NCI-H1436 treated with DMSO at 0.1 percent for 48 hours (cell line): ENCODE results near the gene MEF2A.
A peak's percentile ranks its signal among the peaks of the same experiment; 100 is the strongest.
"Not testable (repeated sequence)": the region's sequence is repeated elsewhere in the genome, so short reads cannot be mapped to it uniquely, and the experiment has no call there.

ENCODE experiments used
- DNase-seq: peaks from one replicate; lab custom pipeline; 2025; lab: John Stamatoyannopoulos, UW

MEF2A gene

DNA sequence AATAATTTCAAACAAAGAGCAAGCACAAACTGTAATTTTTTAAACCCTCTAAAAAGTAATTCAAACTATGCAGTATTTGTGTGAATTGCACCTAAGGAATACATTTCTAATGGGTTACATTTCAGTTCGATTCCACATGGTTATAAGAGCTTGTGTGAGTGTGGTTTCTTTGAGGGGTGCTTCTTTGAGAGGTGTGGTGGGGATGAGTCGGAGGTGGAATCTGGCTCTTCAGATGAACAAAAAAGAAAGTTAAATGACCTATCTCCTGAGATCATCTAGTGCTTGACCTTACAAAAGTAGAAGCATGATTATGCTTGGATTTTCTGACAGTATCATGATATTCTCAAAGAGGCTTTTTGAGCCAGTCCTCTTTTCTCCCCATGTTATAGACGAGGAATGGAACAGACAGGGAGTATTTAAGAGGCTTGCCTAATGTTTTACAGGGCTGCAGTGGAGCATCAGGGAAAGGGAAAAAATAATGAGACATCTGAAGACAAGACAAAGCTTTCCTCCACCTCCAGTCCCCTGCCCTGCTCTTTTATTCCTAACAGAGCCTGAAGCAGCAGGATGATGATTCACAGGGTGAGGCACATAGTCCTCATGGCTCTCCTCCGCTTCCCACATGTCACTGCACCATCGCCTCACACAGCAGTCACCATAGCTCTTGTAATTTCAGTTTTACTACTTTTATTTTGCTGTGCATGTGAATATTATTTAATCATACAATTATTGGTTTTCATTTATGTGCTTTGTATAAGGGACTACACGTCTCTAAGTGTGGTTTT, 85.4 kb downstream of the MEF2A start:
- no peak for DNase-seq

DNA sequence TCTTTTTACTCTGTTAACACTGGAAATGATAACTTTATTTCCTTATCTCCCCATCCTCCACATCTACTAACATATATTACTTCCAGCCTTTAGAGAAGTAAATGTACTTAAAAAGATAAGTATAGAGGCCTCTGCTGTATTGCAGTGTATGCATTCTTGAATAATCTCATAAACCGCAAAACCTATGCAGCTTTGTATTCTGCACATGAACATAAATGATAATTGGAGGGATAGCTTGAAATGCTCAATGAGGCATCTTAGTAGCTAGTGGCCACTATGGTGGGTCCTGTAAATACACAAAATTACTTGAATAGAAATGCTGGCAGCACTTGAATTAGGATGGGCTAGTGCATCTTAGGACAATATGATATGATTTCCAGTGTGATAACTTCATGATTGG, 90.4 kb downstream of the MEF2A start:
- DNase-seq: no peak

DNA sequence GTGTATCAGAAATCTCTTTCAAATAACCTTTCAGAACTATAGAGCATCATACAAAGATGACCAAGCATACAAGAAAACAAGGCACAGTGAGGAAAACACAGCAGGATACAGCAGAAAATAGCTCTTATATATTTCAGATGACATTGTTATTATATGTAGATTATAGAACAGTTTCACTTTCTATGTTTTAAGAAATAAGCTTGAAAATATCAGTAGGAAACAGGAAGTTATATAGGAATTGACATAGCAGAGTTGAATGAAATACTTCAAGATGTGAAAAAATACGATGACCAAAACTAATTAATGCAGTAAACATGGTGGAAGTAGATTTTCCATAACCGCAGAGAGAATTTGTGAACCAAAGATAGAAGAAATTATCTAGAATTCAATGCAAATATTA, 92.2 kb downstream of the MEF2A start:
- no peak for DNase-seq

GRCh38 chr15:99662903-99663302, 97.1 kb downstream of the MEF2A start:
- no peak for DNase-seq

- DNase-seq: not testable (repeated sequence)
Measured at GRCh38 chr15:99666073-99666472, 100.3 kb downstream of the MEF2A start.

- no peak for DNase-seq
Measured at GRCh38 chr15:99668533-99669182, 102.9 kb downstream of the MEF2A start.

DNA sequence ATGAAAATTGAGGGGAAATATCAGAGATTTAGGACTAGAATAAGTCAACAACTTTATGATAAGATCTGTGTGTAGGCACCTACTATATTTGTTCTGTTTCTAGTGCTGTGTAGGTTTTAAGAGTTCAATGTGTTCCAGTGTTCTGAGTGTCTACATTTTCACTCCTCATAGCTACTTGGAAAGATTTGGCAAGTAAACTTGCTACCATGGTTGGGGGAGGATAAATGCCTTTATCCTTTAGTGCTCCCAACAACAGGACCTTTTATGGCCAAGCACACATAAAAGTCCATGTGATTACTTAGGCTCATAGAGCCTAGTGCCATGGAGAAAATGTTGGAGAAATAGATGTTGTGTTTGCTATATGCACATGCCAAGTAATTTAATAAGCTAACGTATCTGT, 103.5 kb downstream of the MEF2A start:
- no peak for DNase-seq

DNA sequence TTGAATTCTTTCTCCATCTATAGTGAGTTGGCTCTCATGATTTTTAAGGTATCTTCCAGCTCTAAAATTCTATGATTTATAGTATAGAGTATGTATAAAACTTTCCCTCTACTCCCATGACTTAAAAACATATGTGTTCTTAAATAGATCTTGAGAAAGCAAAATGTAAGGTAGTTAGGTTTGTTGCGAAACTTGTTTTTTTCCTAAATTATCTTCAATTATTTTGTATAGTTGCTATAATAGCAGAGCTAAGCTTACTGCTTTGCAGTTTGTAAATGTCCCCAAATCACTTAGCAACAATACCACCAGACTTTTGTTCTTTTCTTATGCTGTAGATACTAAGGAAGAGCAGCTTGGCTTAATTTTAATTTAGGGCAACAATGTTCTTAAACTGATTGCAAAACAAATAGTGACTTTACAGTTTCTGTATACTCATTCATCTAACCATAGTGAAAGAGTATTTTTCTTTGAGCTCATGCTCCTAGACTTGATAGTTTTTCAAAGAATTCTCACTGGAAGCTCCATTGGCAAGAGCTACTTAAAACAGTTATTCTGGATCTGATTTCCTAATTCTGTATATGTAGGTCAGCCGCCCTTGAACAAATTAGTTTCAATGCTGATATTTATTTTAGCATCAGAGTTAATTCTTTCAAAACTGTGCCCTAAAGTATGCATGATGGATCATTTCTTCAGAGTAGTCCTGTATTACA, 106.3 kb downstream of the MEF2A start:
- no peak for DNase-seq

- no peak for DNase-seq
Measured at GRCh38 chr15:99673111-99673510, 107.3 kb downstream of the MEF2A start.

DNA sequence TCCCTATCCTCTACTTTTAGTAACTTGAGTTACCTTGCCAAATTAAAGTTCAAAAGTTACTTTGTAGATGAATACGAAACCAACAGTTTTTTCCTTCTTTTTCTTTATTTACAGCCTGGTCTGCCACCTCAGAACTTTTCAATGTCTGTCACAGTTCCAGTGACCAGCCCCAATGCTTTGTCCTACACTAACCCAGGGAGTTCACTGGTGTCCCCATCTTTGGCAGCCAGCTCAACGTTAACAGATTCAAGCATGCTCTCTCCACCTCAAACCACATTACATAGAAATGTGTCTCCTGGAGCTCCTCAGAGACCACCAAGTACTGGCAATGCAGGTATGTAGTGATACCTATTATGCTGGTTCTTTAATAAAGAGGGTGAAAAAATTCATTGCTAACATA, 108.5 kb downstream of the MEF2A start:
- DNase-seq: no peak

DNA sequence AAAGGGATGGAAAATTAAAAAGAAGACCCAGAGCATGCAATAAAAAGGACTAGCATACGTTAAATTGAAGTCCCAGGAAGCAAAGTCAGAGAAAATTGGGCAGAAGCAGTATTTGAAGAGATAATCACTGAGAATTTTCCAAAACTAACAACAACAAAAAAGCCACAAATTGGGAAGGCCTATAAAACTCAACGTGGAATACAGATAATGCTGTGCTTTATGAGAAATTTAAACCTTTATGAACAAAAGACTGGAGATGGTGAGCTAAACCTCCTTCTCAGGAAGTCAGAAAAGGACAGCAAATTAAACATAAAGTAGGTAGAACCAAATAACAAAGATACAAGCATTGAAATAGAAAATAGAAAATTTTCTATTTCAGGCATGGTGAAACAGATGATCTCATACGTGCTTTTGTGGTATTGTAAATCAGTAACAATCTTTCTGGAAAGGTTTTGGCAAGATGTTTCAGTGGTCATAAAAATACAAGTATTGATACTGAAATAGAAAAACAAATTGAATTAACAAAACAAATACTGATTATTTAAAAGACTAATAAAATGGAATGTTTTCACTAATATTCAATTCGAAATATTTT, 111.9 kb downstream of the MEF2A start:
- no peak for DNase-seq

- no peak for DNase-seq
Measured at GRCh38 chr15:99680276-99680675, 114.5 kb downstream of the MEF2A start.

DNA sequence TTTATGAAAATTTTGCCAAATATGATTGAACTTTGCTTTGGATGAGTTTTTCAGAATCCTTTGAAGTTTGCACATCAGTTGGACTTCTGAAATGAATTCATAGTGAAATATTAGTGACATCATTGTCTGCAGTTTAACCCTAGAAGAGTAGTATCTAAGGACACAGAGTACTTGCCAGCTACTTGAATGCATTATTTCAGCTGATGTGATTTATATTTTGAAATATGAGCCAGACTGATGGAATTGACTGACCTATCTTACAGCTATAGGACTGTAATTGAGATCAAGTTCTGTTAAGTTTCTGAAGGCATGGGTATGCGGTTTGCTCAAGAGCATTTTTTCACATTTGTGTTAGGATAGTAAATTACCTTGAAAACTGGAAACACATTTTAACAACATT, 116.2 kb downstream of the MEF2A start:
- no peak for DNase-seq

DNA sequence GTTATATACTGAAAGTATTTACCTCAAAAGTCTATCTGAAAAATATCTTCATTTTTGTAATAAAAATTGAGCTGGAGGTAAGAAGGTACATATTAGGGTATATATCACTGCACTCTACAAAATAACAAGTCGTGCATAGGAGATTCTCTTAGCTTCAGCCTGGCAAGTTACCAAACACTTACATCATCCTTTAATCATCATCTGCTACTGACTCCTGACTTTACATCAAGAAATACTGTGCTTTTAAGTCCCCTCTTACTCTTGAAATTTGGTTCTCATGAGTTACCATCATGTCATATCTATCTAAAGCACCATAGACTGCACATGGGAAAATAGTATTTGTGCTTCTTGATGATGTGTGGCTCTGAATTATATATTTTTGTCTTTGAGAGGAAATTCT, 116.7 kb downstream of the MEF2A start:
- DNase-seq: no peak

- no peak for DNase-seq
Measured at GRCh38 chr15:99683000-99683670, 117.4 kb downstream of the MEF2A start.

DNA sequence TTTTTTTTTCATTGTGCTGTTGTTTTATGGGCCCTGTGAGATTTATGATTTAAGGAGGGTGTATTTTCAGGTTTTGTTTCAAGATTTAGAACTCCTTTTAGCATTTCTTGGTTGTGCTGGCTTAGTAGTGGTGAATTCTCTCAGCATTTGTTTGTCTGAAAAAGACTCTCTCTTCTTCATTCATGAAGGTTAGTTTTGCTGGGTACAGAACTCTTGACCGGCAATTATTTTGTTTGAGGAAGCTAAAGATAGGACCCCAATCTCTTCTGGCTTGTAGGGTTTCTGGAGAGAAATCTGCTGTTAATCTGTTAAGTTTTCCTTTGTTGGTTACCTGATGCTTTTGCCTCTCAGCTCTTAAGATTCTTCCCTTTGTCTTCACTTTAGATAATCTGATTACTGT, 120.5 kb downstream of the MEF2A start:
- no peak for DNase-seq

DNA sequence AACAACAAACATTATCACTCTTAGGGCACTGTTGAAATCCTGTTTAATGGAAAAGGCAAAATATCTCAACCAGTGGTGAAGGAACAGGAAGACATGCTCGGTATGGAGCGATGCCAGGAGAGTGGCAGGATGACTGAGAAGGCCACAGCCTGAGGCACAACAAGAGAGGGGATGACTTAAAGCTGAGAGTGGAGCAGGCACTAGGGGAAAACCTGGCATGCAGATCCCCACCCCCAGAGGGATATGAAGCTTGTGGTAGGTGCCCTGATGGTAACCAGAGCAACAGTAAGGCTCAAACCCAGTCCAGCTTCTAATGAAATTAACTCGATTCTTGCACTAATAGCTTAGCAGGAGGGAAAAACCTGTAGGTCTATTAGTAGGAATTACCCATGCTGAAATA, 127.0 kb downstream of the MEF2A start:
- no peak for DNase-seq

GRCh38 chr15:99696096-99696495, 130.3 kb downstream of the MEF2A start:
- DNase-seq: no peak

GRCh38 chr15:99702895-99703602, 137.3 kb downstream of the MEF2A start:
- no peak for DNase-seq

DNA sequence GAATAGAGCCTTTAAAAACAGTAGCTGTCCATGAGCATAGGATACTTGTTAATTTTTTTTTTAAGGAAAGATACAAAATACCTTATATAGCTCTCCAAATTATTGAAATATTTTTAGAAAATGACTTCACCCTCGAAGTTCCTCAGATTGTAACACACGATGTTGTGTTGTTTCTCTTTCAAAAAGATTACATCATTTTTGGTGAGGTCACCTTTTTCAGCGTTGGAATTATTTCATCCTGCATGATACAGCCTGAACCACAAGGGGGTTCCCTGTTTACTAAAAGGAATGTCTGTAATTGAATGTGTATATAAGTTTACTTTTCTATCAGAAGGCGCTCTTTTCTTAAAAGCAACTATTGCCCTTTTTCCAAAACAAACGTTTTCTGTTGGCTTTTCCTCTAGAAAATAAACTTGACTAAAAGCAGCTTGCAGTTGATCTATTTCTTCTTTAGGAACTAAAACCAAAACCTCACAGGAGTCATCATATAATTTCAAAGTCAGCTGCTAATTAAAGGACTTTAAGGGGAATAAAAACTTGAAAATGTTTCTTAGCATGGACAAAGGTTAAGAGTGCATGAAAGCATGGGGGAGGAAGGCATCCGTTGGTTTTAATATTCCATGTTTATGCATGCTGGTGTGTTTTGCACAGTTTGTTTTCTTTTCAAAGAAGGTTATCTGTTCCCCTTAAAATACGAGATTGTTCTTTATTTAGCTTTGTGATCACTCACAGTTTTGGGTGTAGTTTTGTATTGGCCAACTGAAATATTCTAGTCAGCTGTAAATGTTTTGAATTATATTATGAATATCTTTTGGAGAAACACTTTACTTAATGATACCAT, 138.0 kb downstream of the MEF2A start:
- DNase-seq: no peak

GRCh38 chr15:99704444-99704838, 138.7 kb downstream of the MEF2A start:
- peak; percentile 16 for DNase-seq
